HG02885 (cell line): ENCODE results near the gene DNASE1L2.

Source experiments
- ATAC-seq: cut with Tn5 transposase; IDR thresholded peaks from one replicate; pipeline ENCODE4 v1.9.1; 2021; ENCODE audit warnings: mild to moderate bottlenecking; ENCODE audit not compliant: unreplicated experiment, poor library complexity

Gene DNASE1L2

GRCh38 chr16:2236337-2237101, at the start of gene DNASE1L2:
Gene DNASE1L2 (plus strand): TSS chr16:2236444. CDS start chr16:2236817, 373 bp downstream.
- no peak for ATAC-seq

- no peak for ATAC-seq
Measured at GRCh38 chr16:2186505-2186904, 49.7 kb upstream of the DNASE1L2 start.

- no peak for ATAC-seq
Measured at GRCh38 chr16:2187212-2187611, 49.0 kb upstream of the DNASE1L2 start.

GRCh38 chr16:2188395-2188794, 47.8 kb upstream of the DNASE1L2 start:
- ATAC-seq, result no peak

- no peak for ATAC-seq
Measured at GRCh38 chr16:2189252-2189893, 46.9 kb upstream of the DNASE1L2 start.

- no peak for ATAC-seq
Measured at GRCh38 chr16:2190002-2190658, 46.1 kb upstream of the DNASE1L2 start.

GRCh38 chr16:2190659-2191445, 45.4 kb upstream of the DNASE1L2 start:
- no peak for ATAC-seq

- ATAC-seq, result no peak
Measured at GRCh38 chr16:2191446-2191706, 44.9 kb upstream of the DNASE1L2 start.

GRCh38 chr16:2194166-2194834, 41.9 kb upstream of the DNASE1L2 start:
- no peak for ATAC-seq

- ATAC-seq, result no peak
Measured at GRCh38 chr16:2194852-2195321, 41.4 kb upstream of the DNASE1L2 start.

- no peak for ATAC-seq
Measured at GRCh38 chr16:2195322-2196161, 40.7 kb upstream of the DNASE1L2 start.

GRCh38 chr16:2196162-2196980, 39.9 kb upstream of the DNASE1L2 start, which contains the start of gene CASKIN1:
Gene CASKIN1 (minus strand): TSS chr16:2196605. CDS start chr16:2196432, 173 bp downstream.
- no peak for ATAC-seq

- ATAC-seq, result no peak
Measured at GRCh38 chr16:2196981-2197511, 39.2 kb upstream of the DNASE1L2 start.

- no peak for ATAC-seq
Measured at GRCh38 chr16:2197765-2198164, 38.5 kb upstream of the DNASE1L2 start.

- no peak for ATAC-seq
Measured at GRCh38 chr16:2198283-2198682, 38.0 kb upstream of the DNASE1L2 start.

GRCh38 chr16:2199095-2199494, 37.1 kb upstream of the DNASE1L2 start:
- ATAC-seq, result no peak

- no peak for ATAC-seq
Measured at GRCh38 chr16:2199621-2200139, 36.6 kb upstream of the DNASE1L2 start.

GRCh38 chr16:2200313-2200712, 35.9 kb upstream of the DNASE1L2 start:
- no peak for ATAC-seq
